Transverse colon (tissue), 4 donors: Measurements from ENCODE around the gene ATP13A4. TPM values are rescaled to one million over a fixed set of nuclear protein-coding genes. Genes with fewer than 3 reads are reported as not detected.

ENCODE experiments used
- DNase-seq: peaks from one replicate; pipeline ENCODE4 v3.0.0-alpha.2; 2019
- H3K27ac ChIP-seq, 4 donors: fragments of 200-600 bp; sonication (generic); 2 replicates each; pipeline ENCODE4 v1.5.1; 2016 to 2018; ENCODE audit warnings: inconsistent platforms in 4 of 4
- H3K27me3 ChIP-seq: fragments of 200-600 bp; sonication (generic); 2 replicates; pipeline ENCODE4 v1.5.1; 2017; ENCODE audit warnings: inconsistent platforms
- H3K36me3 ChIP-seq, 4 donors: fragments of 200-600 bp; sonication (generic); 2 replicates each; pipeline ENCODE4 v1.5.1; 2017 to 2019; ENCODE audit warnings: inconsistent platforms in 4 of 4
- H3K4me1 ChIP-seq, 4 donors: fragments of 200-600 bp; sonication (generic); 2 replicates each; pipeline ENCODE4 v1.5.1; 2017 to 2020; ENCODE audit warnings: inconsistent platforms in 4 of 4
- H3K4me3 ChIP-seq, 4 donors: fragments of 200-600 bp; sonication (generic); 1 replicate in 1 of 4; 2 replicates in 3 of 4; pipeline versions ENCODE4 v1.5.1 to v1.6.1; 2017 to 2019; ENCODE audit warnings: inconsistent platforms in 4 of 4
- H3K9me3 ChIP-seq, 2 donors: fragments of 200-600 bp; sonication (generic); 2 replicates each; pipeline ENCODE4 v1.5.1; 2017 to 2019; ENCODE audit warnings: inconsistent platforms in 2 of 2
- CTCF ChIP-seq, 5 experiments: fragments of 200-600 bp in 3 of 5; fragments of 450-650 bp in 2 of 5; sonication (generic) in 3 of 5; IDR thresholded peaks; 1 replicate in 2 of 5; 2 replicates in 3 of 5; pipeline ENCODE4 v1.5.1; 2016 to 2017; ENCODE audit warnings: antibody characterized with exemption in 5 of 5, inconsistent platforms in 3 of 5, mild to moderate bottlenecking in 2 of 5, moderate library complexity in 1 of 5
- EP300 ChIP-seq: sonication (generic); formaldehyde crosslinking; IDR thresholded peaks from one replicate; pipeline ENCODE4 v1.6.1; 2017; ENCODE audit warnings: antibody characterized with exemption, low read depth
- POLR2A ChIP-seq: fragments of 450-650 bp; IDR thresholded peaks from one replicate; pipeline ENCODE4 v1.6.1; 2016; ENCODE audit warnings: antibody characterized with exemption, mild to moderate bottlenecking, moderate library complexity
- POLR2AphosphoS5 ChIP-seq, 3 donors: sonication (generic); formaldehyde crosslinking; IDR thresholded peaks; one replicate each; pipeline ENCODE4 v1.6.1; 2016; ENCODE audit warnings: antibody characterized with exemption in 3 of 3
- WGBS, 2 donors: methylation state at CpG; one replicate each; pipeline ENCODE4 v1.1.5; 2018; ENCODE audit warnings: low coverage in 1 of 2; 5-methylcytosine and 5-hydroxymethylcytosine counted together
- in situ Hi-C, 4 donors: fragments of 200-750 bp; cut with MboI; loops; one replicate each; pipeline versions ENCODE4 v1.15.0 to v1.15.1; 2017; ENCODE audit warnings: low sequenced_read_pairs in 3 of 4, low pct_ligation_motif_present in 1 of 4, low pct_unique_long_range_greater_than_20kb in 1 of 4
- intact Hi-C: fragments of 100-400 bp; cut with DNase I; formaldehyde crosslinking; loops from one replicate; pipeline ENCODE4 v1.15.1; 2023; ENCODE audit warnings: low total_unique reads
- total RNA-seq, 4 donors: library from RNA; depleted of rRNA; stranded (reverse); fragments of >200 nt; gene quantifications; one replicate each; pipeline ENCODE4 v1.1.0, GENCODE V29; 2016

ATP13A4 gene
- total RNA-seq, 4 donors from 2014 or later, result 5.6 to 13.4 (median 6.9) TPM

- Histone ChIP-seq H3K4me3 (no peak overlapping the region), H3K36me3 (no peaks in the 10 kb centered on the region), H3K27ac (no peak overlapping the region), H3K4me1 (no peaks in the 10 kb centered on the region), H3K27me3 (no peaks in the 10 kb centered on the region), H3K9me3 (no peaks in the 10 kb centered on the region)
- TF ChIP-seq POLR2A (no peak), EP300 (no peak), CTCF (IDR thresholded peaks at IDR 0.05) (no peak), POLR2AphosphoS5 (IDR thresholded peaks at IDR 0.05) (no peak)
- in situ Hi-C loops (no loop called here), intact Hi-C loops (no loop called here)
- no peak for DNase-seq
- WGBS, 2 donors, result 69 to 82% methylated on average over 2 of the region's 2 CpGs
Observed at GRCh38 chr3:193389335-193389734, 165.4 kb downstream of the ATP13A4 start.

GRCh38 chr3:193388361-193388760 lies 166.3 kb downstream of the ATP13A4 start:
- 86 to 90% methylated on average over 3 to 6 of the region's 6 CpGs for WGBS, 2 donors
- Histone ChIP-seq H3K27ac (no peak overlapping the region), H3K9me3 (no peaks in the 10 kb centered on the region), H3K27me3 (no peaks in the 10 kb centered on the region), H3K36me3 (no peaks in the 10 kb centered on the region), H3K4me1 (no peaks in the 10 kb centered on the region), H3K4me3 (no peak overlapping the region)
- no peak for DNase-seq
- in situ Hi-C loops (no loop called here), intact Hi-C loops (no loop called here)
- TF ChIP-seq POLR2A (no peak), POLR2AphosphoS5 (IDR thresholded peaks at IDR 0.05) (no peak), EP300 (no peak), CTCF (IDR thresholded peaks at IDR 0.05) (no peak)

GRCh38 chr3:193387596-193387995 lies 167.1 kb downstream of the ATP13A4 start:
- no peaks in the 10 kb centered on the region for H3K36me3 ChIP-seq
- intact Hi-C loops (no loop called here), in situ Hi-C loops (no loop called here)
- H3K9me3 ChIP-seq, result no peaks in the 10 kb centered on the region
- no peaks in the 10 kb centered on the region for H3K27me3 ChIP-seq
- 56 to 64% methylated on average over 1 to 2 of the region's 2 CpGs for WGBS, 2 donors
- TF ChIP-seq POLR2A, result no peak
- no peak for TF ChIP-seq POLR2AphosphoS5 (IDR thresholded peaks at IDR 0.05)
- TF ChIP-seq EP300, result no peak
- TF ChIP-seq CTCF (IDR thresholded peaks at IDR 0.05), result no peak
- no peak for DNase-seq
- H3K4me1 ChIP-seq, result no peaks in the 10 kb centered on the region
- H3K27ac ChIP-seq, result no peak overlapping the region
- no peak overlapping the region for H3K4me3 ChIP-seq

GRCh38 chr3:193378706-193379105 lies 176.0 kb downstream of the ATP13A4 start, which contains the start of gene ATP13A5:
ATP13A5 (minus strand) TSS chr3:193378753; CDS start chr3:193378725, 28 bp downstream.
- DNase-seq, result no peak
- no peak within 1 kb of the TSS for H3K4me3 ChIP-seq
- no peaks in the 10 kb centered on the region for H3K4me1 ChIP-seq
- WGBS, 2 donors, result 60 to 64% methylated on average over 6 of the region's 6 CpGs
- H3K9me3 ChIP-seq, result no peaks in the 10 kb centered on the region
- intact Hi-C loops (no loop called here), in situ Hi-C loops (no loop called here)
- TF ChIP-seq CTCF (IDR thresholded peaks at IDR 0.05) (no peak), EP300 (no peak), POLR2AphosphoS5 (IDR thresholded peaks at IDR 0.05) (no peak), POLR2A (no peak)
- no peak within 1 kb of the TSS for H3K27ac ChIP-seq
- H3K27me3 ChIP-seq, result no peaks in the 10 kb centered on the region
- no peaks in the 10 kb centered on the region for H3K36me3 ChIP-seq
